ENCODE measurements around the gene PARD6B.
A peak's percentile ranks its signal among the peaks of the same experiment; 100 is the strongest.

PARD6B gene

DNA sequence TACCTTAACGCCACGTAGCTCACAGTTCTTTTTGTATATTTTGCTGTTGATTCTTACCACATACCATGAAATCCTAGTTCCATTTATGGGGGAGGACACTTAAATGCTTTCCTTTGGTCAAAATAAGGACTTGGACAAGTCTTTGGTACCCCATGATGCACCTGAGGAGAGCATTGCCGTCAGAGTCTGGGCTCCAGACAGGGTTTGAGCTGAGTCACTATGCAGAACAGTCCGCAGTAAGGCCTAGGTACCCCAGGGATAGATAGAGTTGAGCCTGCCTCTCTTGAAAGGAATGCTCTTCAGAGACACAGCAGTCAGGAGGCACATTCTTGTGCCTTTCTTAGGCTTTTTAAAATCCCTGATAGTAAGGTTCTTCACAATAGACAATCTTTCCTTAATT lies 6.0 kb downstream of the PARD6B start:
- no peak for DNase-seq (ENCODE audit: low read depth)
- TF ChIP-seq, protein P1, sequence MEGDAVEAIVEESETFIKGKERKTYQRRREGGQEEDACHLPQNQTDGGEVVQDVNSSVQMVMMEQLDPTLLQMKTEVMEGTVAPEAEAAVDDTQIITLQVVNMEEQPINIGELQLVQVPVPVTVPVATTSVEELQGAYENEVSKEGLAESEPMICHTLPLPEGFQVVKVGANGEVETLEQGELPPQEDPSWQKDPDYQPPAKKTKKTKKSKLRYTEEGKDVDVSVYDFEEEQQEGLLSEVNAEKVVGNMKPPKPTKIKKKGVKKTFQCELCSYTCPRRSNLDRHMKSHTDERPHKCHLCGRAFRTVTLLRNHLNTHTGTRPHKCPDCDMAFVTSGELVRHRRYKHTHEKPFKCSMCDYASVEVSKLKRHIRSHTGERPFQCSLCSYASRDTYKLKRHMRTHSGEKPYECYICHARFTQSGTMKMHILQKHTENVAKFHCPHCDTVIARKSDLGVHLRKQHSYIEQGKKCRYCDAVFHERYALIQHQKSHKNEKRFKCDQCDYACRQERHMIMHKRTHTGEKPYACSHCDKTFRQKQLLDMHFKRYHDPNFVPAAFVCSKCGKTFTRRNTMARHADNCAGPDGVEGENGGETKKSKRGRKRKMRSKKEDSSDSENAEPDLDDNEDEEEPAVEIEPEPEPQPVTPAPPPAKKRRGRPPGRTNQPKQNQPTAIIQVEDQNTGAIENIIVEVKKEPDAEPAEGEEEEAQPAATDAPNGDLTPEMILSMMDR (IDR thresholded peaks at IDR 0.05; ENCODE audit: low read length, missing control alignments), result no peak
- H3K4me3 ChIP-seq (replicated peaks; ENCODE audit: low read depth, low read length), result no peak overlapping the region

DNA sequence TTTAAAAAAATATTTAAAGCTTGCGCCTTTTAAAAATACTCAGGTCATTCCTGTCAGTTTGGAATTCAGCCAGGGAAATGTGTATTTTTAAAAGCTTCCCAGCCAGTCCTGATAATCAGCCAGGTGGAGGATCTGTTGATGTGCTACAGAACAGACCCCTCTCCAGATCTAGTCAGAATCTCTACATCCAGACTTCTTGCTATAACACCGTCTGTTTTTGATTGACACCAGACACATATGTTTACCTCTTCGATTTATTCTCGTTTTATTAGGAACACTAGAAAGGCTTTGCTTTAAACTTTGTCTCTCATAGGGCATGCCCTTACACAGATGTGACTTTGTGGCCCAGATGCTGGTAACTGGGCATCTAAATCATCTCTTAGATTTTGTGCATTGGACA lies 11.7 kb downstream of the PARD6B start:
- TF ChIP-seq, protein P1 (IDR thresholded peaks at IDR 0.05; ENCODE audit: low read length, missing control alignments), result no peak

DNA sequence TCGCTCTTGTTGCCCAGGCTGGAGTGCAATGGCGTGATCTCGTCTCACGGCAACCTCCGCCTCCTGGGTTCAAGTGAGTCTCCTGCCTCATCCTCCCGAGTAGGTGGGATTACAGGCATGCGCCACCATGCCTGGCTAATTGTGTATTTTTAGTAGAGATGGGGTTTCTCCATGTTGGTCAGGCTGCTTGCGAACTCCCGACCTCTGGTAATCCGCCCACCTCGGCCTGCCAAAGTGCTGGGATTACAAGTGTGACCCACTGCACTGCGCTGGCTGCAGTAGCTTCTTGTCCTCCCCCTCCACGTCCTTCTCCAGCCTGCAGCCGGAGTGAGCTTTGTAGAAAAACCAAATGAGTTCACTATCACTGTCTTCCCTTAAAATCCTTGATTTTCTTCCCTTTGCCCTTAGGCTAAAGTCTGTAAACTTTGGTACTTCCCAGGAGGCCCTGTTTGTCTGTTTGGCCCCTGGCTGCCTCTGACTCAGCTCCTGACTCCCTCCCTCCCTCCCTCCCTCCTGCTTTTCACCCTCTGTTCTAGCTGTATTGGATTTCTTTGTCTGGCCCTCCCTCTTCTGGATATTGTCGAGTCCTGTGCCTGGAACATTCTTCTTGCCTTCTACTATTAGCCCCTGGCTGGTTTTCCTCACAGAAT lies 12.9 kb downstream of the PARD6B start:
- H3K4me3 ChIP-seq (replicated peaks; ENCODE audit: low read depth, low read length), result no peak overlapping the region
- peak; percentile 91 for DNase-seq (ENCODE audit: low read depth)
- TF ChIP-seq, protein P1 (IDR thresholded peaks at IDR 0.05; ENCODE audit: low read length, missing control alignments), result peak; percentile 44

More for the DNA sequence above, 11.7 kb downstream of the PARD6B start:
- no peak overlapping the region for H3K4me3 ChIP-seq (replicated peaks; ENCODE audit: low read depth, low read length)
- DNase-seq (ENCODE audit: low read depth), result no peak

DNA sequence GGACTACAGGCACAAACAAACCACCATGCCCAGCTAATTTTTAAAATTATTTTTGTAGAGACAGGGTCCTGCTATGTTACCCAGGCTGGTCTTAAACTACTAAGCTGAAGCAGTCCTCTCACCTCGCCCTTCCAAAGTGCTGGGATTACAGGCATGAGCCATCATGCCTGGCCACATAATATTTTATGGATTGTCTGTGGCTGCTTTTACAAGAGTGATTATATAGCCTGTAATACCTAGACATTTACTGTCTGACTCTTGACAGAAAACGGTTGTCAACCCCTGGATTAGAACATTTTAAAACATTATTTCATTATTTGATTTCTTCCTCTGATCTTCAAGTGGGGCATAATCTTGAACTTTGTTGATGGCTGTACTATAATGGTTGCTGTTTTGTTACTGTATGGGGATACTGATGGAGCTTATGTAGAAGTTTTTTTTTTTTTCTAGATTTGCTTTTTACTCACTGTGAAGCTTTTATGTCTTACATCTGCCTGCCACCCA lies 14.3 kb downstream of the PARD6B start:
- no peak overlapping the region for H3K4me3 ChIP-seq (replicated peaks; ENCODE audit: low read depth, low read length)
- TF ChIP-seq, protein P1 (IDR thresholded peaks at IDR 0.05; ENCODE audit: low read length, missing control alignments), result no peak
- no peak for DNase-seq (ENCODE audit: low read depth)

DNA sequence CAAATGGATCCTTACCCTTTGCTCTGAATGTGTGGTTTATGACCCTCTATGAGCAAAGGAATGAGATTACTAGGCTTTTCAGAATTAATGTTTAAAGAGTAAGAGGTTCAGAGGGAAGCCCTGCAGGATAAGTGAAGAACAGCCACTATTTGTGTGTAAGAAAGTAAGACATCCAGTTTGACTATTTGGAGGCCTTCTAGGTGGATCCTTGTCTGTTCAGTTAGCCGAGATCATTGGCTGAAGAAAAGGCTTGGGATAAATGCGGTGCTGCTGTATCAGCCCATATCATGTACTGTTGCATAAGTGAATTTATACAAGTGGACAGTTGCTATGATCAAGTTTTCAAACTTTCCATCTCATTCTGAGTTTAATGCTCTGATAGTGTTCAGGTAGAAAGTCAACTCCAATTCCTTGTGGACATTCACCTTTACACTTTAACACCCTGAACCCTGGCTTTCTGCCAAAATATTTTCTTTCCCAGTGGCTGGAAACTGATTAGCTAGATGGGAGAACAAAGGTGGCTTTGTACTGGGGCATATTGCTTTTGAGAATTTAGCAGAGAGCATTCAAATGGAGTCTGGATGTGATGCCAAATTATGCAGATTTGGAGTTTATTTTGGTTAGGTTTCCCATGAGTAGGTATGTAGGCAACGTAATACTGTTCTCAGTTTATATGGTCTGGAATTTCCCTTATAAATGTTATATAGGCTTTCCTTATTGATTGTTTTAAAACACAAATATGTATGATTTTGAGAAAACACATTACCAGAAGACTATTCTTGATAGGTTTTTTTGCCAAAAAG lies 15.0 kb downstream of the PARD6B start:
- TF ChIP-seq, protein P1 (IDR thresholded peaks at IDR 0.05; ENCODE audit: low read length, missing control alignments), result no peak
- H3K4me3 ChIP-seq (replicated peaks; ENCODE audit: low read depth, low read length), result no peak overlapping the region
- peak; percentile 35 for DNase-seq (ENCODE audit: low read depth)

DNA sequence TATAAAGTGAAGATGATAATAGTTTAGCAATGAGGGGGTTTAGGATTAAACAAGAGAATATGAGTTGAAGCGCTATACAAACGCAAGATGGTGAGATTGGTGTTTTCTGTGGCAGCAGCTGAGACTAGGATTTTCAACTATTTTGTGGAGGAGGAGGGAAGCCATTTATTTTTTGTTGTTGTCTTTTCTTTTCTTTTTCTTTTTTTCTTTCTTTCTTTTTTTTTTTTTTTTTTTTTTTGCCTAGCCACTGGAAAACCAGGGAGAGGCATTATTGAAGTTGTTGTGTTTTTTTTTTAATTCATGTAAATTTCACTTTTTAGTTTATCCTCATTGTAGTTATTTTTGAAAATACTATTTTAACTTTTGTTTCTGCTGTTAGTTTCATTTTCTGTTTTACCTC lies 15.9 kb downstream of the PARD6B start:
- DNase-seq (ENCODE audit: low read depth), result no peak
- TF ChIP-seq, protein P1 (IDR thresholded peaks at IDR 0.05; ENCODE audit: low read length, missing control alignments), result no peak
- H3K4me3 ChIP-seq (replicated peaks; ENCODE audit: low read depth, low read length), result no peak overlapping the region

Measured in fibroblast of pulmonary artery (primary cell).